ENCODE data around the gene PRR33.

GRCh38 chr11:1936781-1937615 is 45.3 kb upstream of the PRR33 start:
- TF ChIP-seq STAT3 (IDR thresholded peaks at IDR 0.05; ENCODE audit: low read depth, low read length) (no peak), EZH2 (IDR thresholded peaks at IDR 0.05; ENCODE audit: borderline replicate concordance, control insufficient read depth, low read depth, low read length) (no peak)
